BLaER1 (cell line): Measurements from ENCODE around the gene EBI3.
A peak's percentile ranks its signal among the peaks of the same experiment; 100 is the strongest.
"Not testable (repeated sequence)": the region's sequence is repeated elsewhere in the genome, so short reads cannot be mapped to it uniquely, and the experiment has no call there.

Experiments used
- H3K27ac ChIP-seq: shearing (Covaris generic); formaldehyde crosslinking; 2 replicates; pipeline ENCODE4 v1.8.1; 2022
- H3K27me3 ChIP-seq: shearing (Covaris generic); formaldehyde crosslinking; 2 replicates; pipeline ENCODE4 v1.8.1; 2022
- H3K36me3 ChIP-seq: shearing (Covaris generic); formaldehyde crosslinking; 2 replicates; pipeline ENCODE4 v1.8.1; 2022
- H3K4me1 ChIP-seq: shearing (Covaris generic); formaldehyde crosslinking; 2 replicates; pipeline ENCODE4 v1.8.1; 2022
- H3K4me2 ChIP-seq: shearing (Covaris generic); formaldehyde crosslinking; 2 replicates; pipeline ENCODE4 v1.8.1; 2022
- H3K4me3 ChIP-seq: shearing (Covaris generic); formaldehyde crosslinking; 2 replicates; pipeline ENCODE4 v1.8.1; 2022
- H3K9ac ChIP-seq: shearing (Covaris generic); formaldehyde crosslinking; 2 replicates; pipeline ENCODE4 v1.8.1; 2022
- H3K9me3 ChIP-seq: shearing (Covaris generic); formaldehyde crosslinking; 2 replicates; pipeline ENCODE4 v1.8.1; 2022
- H4K20me1 ChIP-seq: shearing (Covaris generic); formaldehyde crosslinking; 2 replicates; pipeline ENCODE4 v1.8.1; 2022
- Cebpa-rat ChIP-seq: shearing (Covaris generic); IDR thresholded peaks from 2 replicates; pipeline ENCODE4 v1.8.1; 2022

EBI3 gene

DNA sequence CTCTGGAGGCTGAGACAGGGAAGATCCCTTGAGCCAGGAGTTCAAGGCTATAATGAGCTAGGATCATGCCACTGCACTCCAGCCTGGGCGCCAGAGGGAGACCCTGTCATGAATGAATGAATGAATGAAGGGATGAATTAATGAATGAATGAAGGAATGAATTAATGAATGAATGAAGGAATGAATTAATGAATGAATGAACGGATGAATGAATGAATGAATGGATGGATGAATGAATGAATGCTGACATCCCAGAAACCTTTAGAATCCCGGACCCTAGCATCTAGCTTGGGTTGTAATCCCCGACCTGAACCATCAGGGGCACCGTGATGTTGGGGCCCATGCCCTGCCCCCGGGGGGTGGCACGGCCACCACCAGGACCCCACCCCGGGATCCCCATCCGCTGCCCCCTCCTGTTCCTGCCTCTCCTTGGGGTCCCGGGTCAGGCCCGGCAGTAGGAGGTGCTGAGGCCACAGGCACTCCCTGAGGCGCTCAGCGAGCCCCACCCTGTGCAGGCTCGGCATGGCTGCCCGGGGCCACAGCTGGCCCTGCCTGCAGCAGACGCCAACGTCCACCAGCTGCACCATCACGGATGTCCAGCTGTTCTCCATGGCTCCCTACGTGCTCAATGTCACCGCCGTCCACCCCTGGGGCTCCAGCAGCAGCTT, 3.4 kb downstream of the EBI3 start:
- TF ChIP-seq Cebpa-rat: no peak
- H4K20me1 ChIP-seq: no peaks in the 10 kb centered on the region
- H3K4me1 ChIP-seq: peaks cover 13% of the 10 kb centered on the region
- H3K27ac ChIP-seq: no peak overlapping the region
- H3K4me2 ChIP-seq: no peak overlapping the region
- no peaks in the 10 kb centered on the region for H3K36me3 ChIP-seq
- no peak overlapping the region for H3K4me3 ChIP-seq
- H3K27me3 ChIP-seq: no peaks in the 10 kb centered on the region
- H3K9ac ChIP-seq: no peak overlapping the region
- no peaks in the 10 kb centered on the region for H3K9me3 ChIP-seq

DNA sequence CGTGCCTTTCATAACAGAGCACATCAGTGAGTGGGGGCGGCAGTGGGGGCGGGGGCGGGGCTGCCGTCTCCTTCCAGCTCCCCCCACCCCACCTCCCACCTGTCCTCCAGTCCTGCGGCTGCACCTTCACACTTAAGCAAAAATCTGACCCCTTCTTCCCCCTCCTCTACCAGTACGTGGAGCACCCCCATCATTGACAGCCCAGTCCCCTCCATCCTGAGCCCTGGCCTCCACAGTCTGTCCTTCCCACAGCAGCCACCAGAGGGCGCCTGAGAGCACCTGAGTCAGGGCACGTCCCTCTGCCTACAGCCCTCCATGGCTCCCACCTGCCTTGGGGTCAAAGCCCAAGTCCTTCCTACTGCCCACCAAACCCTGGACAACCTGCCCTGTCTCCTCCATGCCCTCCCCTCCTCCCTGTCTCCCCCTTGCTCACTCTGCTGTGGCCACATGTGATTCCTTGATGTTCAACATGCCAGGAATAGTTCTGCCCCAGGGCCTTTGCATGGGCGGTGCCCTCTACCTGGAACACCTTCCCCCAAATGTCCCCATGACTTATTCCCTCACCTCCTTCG, 4.0 kb downstream of the EBI3 start:
- H3K36me3 ChIP-seq: no peaks in the 10 kb centered on the region
- no peaks in the 10 kb centered on the region for H3K9me3 ChIP-seq
- no peak overlapping the region for H3K4me2 ChIP-seq
- no peak overlapping the region for H3K9ac ChIP-seq
- H3K27me3 ChIP-seq: no peaks in the 10 kb centered on the region
- H3K27ac ChIP-seq: no peak overlapping the region
- H3K4me3 ChIP-seq: no peak overlapping the region
- no peaks in the 10 kb centered on the region for H4K20me1 ChIP-seq
- no peak for TF ChIP-seq Cebpa-rat
- H3K4me1 ChIP-seq: peaks cover 13% of the 10 kb centered on the region

DNA sequence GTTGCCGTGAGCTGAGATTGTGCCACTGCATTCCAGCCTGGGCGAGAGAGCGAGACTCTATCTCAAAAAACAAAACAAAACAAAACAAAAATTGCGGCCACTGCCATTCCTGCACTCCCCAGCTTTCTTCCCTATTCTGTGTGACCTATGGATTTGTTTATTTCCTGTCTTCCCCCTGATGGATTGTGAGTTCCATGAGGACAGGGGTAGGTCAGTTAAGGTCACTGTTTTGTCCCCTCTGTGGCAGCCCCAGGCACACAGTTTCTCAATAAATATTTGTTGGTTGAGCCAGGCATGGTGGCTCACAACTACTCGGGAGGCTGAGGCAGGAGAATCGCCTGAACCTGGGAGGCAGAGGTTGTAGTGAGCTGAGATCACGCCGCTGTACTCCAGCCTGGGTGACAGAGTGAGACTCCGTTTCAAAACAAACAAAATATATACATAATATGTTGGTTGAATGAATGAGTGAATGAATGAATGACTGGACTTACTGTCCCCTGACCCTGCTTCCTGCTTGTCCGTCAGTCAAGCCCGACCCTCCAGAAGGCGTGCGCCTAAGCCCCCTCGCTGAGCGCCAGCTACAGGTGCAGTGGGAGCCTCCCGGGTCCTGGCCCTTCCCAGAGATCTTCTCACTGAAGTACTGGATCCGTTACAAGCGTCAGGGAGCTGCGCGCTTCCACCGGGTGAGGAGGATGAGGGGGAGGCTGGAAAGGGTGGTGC, 5.0 kb downstream of the EBI3 start:
- Histone ChIP-seq H3K9me3 (no peaks in the 10 kb centered on the region), H3K4me1 (peaks cover 4% of the 10 kb centered on the region), H3K4me3 (no peak overlapping the region), H4K20me1 (no peaks in the 10 kb centered on the region), H3K9ac (no peak overlapping the region), H3K4me2 (no peak overlapping the region), H3K27me3 (no peaks in the 10 kb centered on the region), H3K27ac (no peak overlapping the region), H3K36me3 (no peaks in the 10 kb centered on the region)
- TF ChIP-seq Cebpa-rat: no peak

DNA sequence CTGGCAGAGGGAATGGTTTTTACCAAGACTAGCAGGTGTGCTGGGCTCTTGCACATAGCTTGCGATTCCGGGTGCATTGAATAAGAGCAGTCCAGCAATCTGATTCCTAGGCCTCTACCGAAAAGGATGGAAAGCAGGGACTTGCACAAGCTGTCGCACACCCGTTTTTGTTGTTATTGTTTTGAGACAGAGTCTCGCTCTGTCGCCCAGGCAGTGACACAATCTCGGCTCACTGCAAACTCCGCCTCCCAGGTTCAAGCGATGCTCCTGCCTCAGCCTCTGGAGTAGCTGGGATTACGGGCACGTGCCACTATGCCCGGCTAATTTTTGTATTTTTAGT, 5.5 kb downstream of the EBI3 start:
- Histone ChIP-seq H3K4me2 (no peak overlapping the region), H3K9ac (no peak overlapping the region), H4K20me1 (no peaks in the 10 kb centered on the region), H3K27ac (no peak overlapping the region), H3K36me3 (no peaks in the 10 kb centered on the region), H3K4me3 (no peak overlapping the region), H3K27me3 (no peaks in the 10 kb centered on the region), H3K4me1 (no peaks in the 10 kb centered on the region), H3K9me3 (no peaks in the 10 kb centered on the region)
- TF ChIP-seq Cebpa-rat: no peak

DNA sequence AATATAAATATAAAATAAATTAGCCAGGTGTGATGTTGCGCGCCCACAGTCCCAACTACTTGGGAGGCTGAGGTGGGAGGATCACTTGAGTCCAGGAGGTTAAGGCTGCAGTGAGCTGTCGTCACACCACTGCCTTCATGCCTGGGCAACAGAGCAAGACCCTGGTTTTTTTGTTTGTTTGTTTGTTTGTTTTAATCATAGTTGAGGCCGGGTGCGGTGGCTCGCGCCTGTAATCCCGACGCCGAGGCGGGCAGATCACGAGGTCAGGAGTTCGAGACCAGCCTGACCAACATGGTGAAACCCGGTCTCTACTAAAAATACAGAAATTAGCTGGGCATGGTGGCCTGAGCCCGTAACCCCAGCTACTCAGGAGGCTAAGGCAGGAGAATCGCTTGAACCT, 8.2 kb downstream of the EBI3 start:
- H3K27ac ChIP-seq, H3K27me3 ChIP-seq, H4K20me1 ChIP-seq, H3K4me2 ChIP-seq, H3K9ac ChIP-seq, H3K4me1 ChIP-seq, H3K4me3 ChIP-seq, H3K36me3 ChIP-seq: not testable (repeated sequence)
- 0 out of 2 replicates have a peak, but pooled peaks cover 12% of the 10 kb centered on the region for H3K9me3 ChIP-seq

DNA sequence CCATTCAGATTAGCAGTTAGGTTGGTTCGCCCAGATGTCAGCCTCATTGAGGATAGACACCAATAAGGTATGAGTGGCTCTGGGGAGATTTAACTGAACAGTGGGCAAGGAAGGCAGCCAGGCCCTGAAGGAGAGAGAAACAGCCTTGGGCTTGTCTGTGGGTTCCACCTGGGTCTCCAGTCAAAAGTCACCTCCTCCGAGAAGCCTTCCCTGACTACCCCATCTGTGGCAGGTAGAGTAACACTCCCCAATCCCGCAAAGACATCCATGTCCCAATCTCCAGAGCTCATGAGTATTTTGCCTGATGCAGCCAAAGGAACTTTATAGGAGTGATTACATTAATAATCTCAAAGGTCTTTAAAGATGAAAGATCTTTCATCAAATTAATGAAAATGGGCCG, 9.5 kb downstream of the EBI3 start:
- H3K9ac ChIP-seq: no peak overlapping the region
- H3K4me1 ChIP-seq: peaks cover 13% of the 10 kb centered on the region
- TF ChIP-seq Cebpa-rat: no peak
- H3K27me3 ChIP-seq: no peaks in the 10 kb centered on the region
- no peak overlapping the region for H3K27ac ChIP-seq
- H3K4me3 ChIP-seq: no peak overlapping the region
- H4K20me1 ChIP-seq: no peaks in the 10 kb centered on the region
- H3K36me3 ChIP-seq: no peaks in the 10 kb centered on the region
- H3K4me2 ChIP-seq: no peak overlapping the region
- 0 out of 2 replicates have a peak, but pooled peaks cover 12% of the 10 kb centered on the region for H3K9me3 ChIP-seq

DNA sequence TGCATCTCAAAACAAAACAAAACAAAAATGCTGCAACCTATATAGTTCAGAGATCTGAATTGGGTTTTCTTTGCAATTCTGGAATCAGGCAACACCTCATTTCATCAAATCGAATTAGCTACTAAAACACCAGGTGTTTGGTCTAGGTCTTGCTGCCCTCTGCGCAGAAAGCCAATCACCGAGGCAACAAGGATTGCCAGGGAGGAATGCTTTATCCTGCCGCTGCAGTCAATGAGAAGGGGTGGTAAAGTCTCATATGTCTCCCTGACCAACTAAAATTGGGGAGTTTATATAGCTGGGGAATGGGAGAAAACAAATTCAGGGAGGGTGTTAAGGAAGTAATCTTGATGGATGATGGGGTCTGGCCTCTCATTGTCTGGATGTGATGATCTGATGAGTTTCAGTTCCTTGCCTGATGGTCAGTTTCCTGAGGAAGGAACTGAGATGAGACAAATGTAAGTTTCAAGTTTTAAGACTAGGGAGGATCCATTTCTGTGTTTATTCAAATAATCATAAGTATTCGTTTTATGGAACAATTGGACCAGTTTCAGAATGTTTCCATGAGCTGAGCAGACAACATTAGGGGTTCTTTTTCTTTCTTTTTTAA, 12.6 kb downstream of the EBI3 start:
- no peak overlapping the region for H3K4me3 ChIP-seq
- peaks cover 20% of the 10 kb centered on the region for H3K4me1 ChIP-seq
- H3K4me2 ChIP-seq: peak overlapping the region; percentile 45
- H3K9ac ChIP-seq: no peak overlapping the region
- no peaks in the 10 kb centered on the region for H3K36me3 ChIP-seq
- H3K9me3 ChIP-seq: 0 out of 2 replicates have a peak, but pooled peaks cover 12% of the 10 kb centered on the region
- no peaks in the 10 kb centered on the region for H3K27me3 ChIP-seq
- H4K20me1 ChIP-seq: no peaks in the 10 kb centered on the region
- no peak for TF ChIP-seq Cebpa-rat
- H3K27ac ChIP-seq: 0 out of 2 replicates have a peak overlapping the region, but pooled peaks have one; percentile 18

DNA sequence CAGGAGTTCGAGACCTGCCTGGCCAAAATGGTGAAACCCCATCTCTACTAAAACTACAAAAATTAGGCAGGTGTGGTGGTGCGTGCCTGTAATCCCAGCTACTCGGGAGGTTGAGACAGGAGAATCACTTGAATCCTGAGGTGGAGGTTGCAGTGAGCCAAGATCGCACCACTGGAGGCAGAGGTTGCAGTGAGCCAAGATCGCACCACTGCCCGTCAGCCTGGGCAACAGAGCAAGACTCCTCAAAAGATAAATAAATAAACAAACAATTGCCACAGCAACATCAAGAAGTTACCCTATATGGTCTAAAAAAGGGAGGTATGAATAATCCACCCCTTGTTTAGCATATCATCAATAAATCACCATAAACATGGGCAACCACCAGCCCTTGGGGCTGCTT, 16.6 kb downstream of the EBI3 start:
- H3K9me3 ChIP-seq: 0 out of 2 replicates have a peak, but pooled peaks cover 12% of the 10 kb centered on the region
- peak overlapping the region; percentile 62; the same call in 1 of the 2 replicates for H3K4me2 ChIP-seq
- H3K9ac ChIP-seq, H3K4me3 ChIP-seq, H4K20me1 ChIP-seq, H3K27me3 ChIP-seq: not testable (repeated sequence)
- H3K36me3 ChIP-seq: peaks cover 29% of the 10 kb centered on the region
- peaks cover 30% of the 10 kb centered on the region for H3K4me1 ChIP-seq
- H3K27ac ChIP-seq: peak overlapping the region; percentile 88

DNA sequence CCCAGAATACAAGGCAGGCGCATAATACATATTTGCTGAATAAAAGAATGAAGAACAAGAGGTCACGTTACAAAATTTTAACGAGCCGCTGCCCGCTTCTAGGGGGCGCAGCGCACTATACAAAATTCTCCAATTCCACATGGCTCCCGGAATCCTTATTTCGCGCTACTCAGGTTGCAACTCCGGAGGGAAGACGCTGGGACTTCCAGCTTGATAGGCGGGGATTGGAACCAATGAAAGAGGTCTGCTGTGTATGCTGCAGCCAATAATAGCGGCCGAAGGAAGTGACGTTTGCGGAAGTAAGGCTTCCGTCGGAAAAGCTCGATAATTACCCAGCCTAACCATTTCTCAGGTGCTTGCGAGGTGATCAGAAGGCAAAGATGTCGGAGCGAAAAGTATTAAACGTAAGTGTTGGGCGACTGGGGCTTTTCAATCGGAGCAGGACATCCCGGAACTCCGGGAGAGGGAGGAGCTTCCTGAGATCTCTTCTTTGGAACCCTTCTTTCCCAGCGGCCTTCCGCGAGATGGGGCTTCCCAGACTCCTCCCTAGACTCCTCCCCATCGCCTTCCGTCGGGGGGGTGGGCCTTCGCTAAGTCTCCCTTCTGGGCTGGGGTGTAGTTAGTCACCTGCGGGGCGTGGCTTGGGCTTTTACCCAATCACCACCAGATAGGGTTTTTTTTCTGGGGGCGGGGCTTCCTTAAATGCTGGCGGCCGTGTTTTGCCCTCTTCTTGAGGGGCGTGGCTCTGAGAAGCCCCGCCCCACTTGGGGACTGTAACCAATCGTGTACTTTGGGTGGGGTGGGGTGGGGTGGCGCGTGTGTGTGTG, 17.7 kb downstream of the EBI3 start, which contains the start of gene YJU2:
Gene YJU2 (plus strand): TSS at position 314 of the 827 bp plus-strand sequence. CDS start 67 bp downstream, at position 381.
- H4K20me1 ChIP-seq: peaks cover 8% of the 10 kb centered on the region; the same call in 1 of the 2 replicates
- H3K9ac ChIP-seq: peak within 1 kb of the TSS; percentile 85
- H3K27ac ChIP-seq: peak within 1 kb of the TSS; percentile 88
- H3K4me1 ChIP-seq: peaks cover 27% of the 10 kb centered on the region
- TF ChIP-seq Cebpa-rat: no peak
- 0 out of 2 replicates have a peak, but pooled peaks cover 4% of the 10 kb centered on the region for H3K9me3 ChIP-seq
- peak within 1 kb of the TSS; percentile 68 for H3K4me3 ChIP-seq
- no peaks in the 10 kb centered on the region for H3K27me3 ChIP-seq
- peak within 1 kb of the TSS; percentile 68 for H3K4me2 ChIP-seq
- peaks cover 39% of the 10 kb centered on the region for H3K36me3 ChIP-seq
